Measurements from ENCODE around the gene TMEM120B. TPM values are rescaled to one million over a fixed set of nuclear protein-coding genes. Genes with fewer than 3 reads are reported as not detected.

The TMEM120B gene
- total and polyA plus RNA-seq, 2 of the 13 experiments (the other 11 are each of a cell fraction or from before 2014, with no cell fraction given): 7.1 to 12.9 TPM

- TF ChIP-seq TERF1 (CRISPR knock-in tag; IDR thresholded peaks at IDR 0.05) (no peak), ZNF75D (CRISPR knock-in tag; IDR thresholded peaks at IDR 0.05; ENCODE audit: borderline replicate concordance) (no peak), ZC3H4 (CRISPR knock-in tag; IDR thresholded peaks at IDR 0.05; ENCODE audit: borderline replicate concordance) (no peak), ZFP36L2 (CRISPR knock-in tag; IDR thresholded peaks at IDR 0.05) (no peak), AKNA (CRISPR knock-in tag; IDR thresholded peaks at IDR 0.05; ENCODE audit: borderline replicate concordance) (no peak), HINFP (CRISPR knock-in tag; IDR thresholded peaks at IDR 0.05; ENCODE audit: low read depth) (no peak), ZBTB21 (CRISPR knock-in tag; IDR thresholded peaks at IDR 0.05) (no peak), AHR (CRISPR knock-in tag; IDR thresholded peaks at IDR 0.05) (no peak), ZFP37 (CRISPR knock-in tag; IDR thresholded peaks at IDR 0.05; ENCODE audit: borderline replicate concordance) (no peak), ZNF563 (CRISPR knock-in tag; IDR thresholded peaks at IDR 0.05) (no peak), JARID2 (CRISPR knock-in tag; IDR thresholded peaks at IDR 0.05; ENCODE audit: insufficient replicate concordance) (no peak), ZNF749 (CRISPR knock-in tag; IDR thresholded peaks at IDR 0.05; ENCODE audit: borderline replicate concordance) (no peak), CEBPG (CRISPR knock-in tag; IDR thresholded peaks at IDR 0.05) (no peak), ZNF33A (CRISPR knock-in tag; IDR thresholded peaks at IDR 0.05; ENCODE audit: borderline replicate concordance) (no peak), ZNF674 (CRISPR knock-in tag; IDR thresholded peaks at IDR 0.05; ENCODE audit: low read depth) (no peak), ZNF687 (CRISPR knock-in tag; IDR thresholded peaks at IDR 0.05) (peak; percentile 86)
Observed at GRCh38 chr12:121811434-121812319, 99.1 kb downstream of the TMEM120B start (continued).
